ENCODE data around the gene LEFTY1.
"Not testable (repeated sequence)": the region's sequence is repeated elsewhere in the genome, so short reads cannot be mapped to it uniquely, and the experiment has no call there.

LEFTY1 gene

DNA sequence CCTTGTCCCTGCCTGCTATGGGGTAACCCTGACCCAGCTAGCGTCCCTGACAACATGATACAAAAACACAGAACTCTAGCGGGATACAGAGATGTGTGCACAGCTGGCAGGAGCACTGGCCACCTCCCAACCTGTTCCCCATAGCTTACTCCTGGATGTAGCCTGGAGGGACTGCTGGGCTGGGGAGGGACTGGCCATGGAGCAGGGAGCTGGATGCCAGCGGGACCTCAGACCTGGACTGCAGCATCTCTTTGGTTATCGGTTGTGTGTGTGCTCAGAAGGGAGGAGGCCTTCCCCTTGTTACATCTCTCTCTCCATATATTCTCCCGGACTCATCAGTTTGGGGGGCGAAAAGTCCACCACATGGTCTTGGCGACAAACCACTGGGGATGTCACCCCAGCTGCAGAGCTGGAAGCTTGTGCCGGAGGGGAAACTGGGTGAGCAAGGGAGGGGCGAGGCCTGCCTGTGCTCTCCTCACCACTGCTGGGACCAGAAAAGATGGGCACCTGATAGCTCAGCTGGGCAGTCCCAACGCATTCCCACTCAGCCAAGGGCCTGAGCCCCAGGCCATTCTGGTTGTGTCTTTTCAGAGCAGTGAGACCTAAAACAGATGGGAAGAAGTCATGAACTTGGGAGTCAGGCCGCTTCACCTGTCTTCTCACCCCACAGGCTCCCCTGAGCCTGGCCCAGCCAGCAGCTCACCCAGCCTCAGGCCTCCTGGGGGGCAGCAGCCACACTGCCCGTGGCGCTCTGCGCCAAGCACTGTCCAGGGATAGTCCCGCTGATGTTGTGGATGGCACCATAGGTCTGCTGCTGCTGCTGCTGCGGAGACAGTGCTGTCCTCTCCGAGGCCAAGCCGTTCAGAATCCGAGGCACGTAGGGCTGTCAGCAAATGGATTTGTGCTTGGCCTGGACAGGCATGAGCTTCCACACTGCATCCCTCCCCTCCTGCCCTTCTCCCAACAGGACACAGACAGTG, 42.3 kb downstream of the LEFTY1 start:
- no peak for DNase-seq

DNA sequence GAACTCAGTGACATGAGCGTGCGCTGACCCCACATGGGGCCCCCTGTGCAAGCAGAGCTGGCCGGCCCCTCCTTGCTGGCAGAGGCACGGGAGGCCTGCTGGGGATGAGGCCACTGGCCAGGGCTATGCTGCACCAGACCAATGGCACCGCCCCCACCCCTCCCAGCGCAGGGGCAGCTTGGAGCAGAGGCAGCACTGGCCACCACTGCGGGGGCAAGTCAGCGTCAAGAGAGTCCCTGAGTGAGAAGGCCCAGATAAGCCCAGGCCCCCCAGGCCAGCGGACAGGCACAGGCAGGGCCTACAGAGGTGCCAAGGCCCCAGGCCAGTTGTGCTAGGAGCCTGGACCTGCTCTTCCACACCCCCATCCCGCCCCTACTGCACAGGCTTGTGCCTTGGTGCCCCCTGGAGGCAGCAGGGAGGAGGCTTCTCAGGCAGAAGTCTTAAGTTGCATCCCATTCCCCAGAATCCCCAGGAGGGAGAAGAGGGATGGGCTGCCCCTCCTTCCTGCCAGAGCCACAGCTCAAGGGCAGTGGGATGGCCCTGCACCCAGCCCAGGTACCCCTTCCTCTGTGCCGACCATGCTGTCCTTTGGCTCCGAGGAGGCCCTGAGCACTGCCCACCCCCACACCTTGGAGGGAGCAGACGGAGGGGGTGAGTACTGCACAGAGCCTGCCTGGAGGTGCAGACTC, 43.2 kb downstream of the LEFTY1 start:
- peak; percentile 39 for DNase-seq

DNA sequence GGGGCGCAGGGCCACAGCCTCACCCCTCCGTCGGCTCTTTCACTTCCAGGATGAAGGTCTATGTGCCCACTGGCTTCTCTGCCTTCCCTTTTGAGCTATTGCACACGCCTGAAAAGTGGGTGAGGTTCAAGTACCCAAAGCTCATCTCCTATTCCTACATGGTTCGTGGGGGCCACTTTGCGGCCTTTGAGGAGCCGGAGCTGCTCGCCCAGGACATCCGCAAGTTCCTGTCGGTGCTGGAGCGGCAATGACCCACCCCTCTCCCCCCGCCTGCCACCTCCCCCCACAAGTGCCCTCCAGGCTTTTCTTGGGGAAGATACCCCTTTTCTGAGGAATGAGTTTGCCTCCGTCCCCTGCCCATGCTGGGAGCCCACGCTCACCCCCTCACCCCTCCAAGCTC, 43.8 kb downstream of the LEFTY1 start:
- DNase-seq, result no peak

DNA sequence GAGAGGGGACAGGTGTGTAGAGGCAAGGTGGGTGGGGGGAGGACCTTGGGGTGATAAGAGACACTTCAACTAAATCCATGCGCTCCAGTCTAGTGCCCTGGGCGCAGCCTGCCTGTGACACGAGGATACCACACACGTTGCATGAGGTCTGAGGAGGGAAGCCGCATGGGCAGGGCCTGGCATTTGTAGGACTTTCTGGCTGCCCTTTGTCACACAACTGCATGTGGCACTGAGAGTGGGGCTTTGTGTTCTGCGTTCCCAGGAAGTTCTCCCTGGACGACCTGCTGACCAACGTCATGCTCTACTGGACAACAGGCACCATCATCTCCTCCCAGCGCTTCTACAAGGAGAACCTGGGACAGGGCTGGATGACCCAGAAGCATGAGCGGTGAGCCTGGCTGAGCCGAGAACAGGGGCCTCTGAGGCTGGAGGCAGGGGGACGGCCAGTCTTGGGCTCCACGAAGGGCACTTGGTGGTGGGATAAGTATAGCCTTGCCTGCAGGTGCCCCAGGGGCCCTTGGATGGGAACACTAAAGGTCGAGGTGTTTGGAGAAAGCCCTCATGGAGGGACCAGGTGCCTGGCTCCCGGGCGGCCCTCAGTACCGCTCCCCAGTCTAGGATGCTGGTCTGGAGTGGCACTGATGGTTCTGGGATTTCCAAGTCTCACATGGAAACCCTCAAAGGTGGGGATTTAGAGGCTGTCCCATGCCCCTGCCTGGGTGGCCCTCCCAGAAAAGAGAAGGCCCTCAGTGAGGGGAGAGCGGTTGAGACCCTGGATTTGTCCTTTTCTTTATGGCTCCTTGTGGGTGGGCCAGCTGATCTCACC, 44.5 kb downstream of the LEFTY1 start:
- DNase-seq, result no peak

DNA sequence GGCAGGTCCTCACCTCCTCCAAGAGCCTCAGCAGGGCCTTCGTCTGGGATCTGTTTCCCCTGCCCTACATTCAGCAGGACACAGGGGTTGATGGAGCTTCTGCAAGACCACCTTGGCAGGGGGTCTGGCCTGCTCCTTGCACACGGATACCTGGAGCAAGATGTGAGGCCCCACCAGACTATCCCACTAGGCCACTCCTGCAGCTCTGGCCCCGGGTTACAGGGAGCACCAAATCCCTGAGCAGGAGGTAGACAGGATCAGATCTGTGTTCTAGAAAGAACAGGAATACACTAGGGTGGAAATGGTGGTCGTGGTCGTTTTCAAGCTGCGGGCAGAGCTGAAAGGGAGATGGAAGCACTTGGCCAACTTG, 45.5 kb downstream of the LEFTY1 start:
- DNase-seq, result no peak

DNA sequence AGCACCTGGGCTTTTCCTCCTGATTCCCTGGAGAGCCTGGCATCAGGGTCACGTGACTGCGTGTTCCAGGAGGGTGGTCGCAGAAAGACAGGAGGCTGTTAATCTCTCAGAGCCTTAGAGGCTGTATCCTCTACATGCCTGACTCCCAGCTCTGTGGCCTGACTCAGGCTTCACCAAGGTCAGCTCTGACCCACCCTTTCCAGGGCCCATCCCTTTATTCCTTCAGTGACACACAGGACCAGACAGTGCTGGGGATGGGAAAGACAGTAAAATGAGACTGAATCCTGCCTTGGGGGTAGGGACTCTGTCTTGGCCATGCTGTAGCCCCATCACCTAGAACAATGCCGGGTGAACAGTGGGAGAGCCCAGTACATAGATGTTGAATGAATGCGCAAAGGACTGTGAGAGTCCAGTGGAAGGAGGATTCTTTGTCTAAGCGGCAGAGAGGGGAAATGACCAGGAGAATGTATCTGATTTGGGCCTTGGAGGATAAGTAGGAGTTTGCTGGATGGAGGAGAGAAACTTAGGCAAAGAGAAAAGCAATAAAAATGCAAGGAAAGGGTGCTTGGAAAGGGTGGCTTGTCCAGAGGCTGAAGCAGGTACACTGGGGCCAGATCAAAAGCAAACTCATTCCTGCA, 46.0 kb downstream of the LEFTY1 start:
- DNase-seq, result no peak

DNA sequence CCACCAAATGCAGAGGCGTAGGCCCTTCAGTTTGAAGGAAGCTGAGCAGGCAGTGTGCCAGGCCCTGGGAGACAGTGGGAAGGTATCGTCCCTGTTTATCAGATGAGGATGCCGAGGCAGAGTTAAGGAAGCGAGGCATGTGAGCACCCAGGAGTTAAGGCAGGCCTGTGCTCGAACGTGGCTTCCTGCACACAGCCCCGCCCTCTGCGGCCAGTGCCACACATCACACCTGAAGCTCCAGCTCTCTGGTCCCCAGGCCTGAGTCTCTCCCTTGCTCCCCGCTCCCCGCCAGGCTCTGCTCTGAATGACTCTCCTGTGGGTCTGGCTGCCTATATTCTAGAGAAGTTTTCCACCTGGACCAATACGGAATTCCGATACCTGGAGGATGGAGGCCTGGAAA, 46.9 kb downstream of the LEFTY1 start:
- no peak for DNase-seq

DNA sequence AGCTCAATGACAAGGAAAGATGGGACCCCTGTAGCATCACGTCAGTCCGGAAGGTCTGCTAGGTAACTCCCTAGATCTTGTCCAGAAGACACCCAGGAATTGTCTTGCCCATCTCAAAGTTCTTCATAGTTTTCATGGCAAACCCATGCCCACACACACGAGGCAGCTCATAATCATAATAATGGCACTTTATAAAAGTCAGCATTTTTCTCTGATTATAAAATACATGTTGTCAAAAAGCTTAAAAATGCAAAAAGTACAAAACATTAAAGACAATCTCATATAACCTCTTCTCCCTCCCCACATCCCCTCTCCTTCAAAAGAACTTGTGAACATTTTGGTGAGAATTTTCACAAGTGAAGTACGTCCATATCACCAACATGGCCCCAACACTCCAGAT, 48.2 kb downstream of the LEFTY1 start:
- DNase-seq, result no peak

DNA sequence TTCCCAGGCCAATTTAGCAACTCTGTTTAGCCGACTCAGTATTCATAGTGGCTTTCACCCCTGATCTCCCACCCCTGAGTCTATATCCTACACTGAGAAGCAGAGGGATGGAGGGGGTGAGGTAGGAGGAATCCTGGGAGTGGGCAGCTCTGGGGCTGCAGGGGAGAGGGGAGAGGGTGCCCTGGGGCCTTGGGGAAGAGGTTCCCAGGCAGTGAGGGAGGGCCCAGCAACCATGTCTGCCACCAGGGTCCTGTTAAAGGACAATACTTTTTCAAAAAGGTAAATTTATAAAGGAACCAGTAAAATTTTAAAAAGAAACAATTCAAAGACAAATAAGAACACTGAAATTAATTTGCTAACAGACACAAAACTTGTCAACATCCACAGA, 48.7 kb downstream of the LEFTY1 start:
- no peak for DNase-seq

DNA sequence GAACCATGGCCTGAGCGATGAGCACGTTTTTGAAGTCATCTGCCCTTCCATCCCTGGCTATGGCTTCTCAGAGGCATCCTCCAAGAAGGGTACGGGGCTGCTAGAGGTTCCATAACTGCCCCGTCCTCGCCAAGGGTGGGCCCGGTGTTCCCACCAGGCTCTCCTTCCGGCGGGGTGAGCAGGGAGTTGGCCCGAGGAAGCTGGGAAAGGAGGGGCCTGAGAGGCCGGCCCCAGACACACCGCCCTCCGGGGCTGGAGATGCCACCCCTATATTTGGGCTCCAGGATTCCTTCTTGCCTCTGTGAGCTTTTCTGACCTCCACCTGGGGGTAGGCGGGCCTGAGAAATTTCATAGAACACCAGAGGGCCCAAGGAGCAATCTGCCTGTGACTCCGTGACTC, 50.2 kb downstream of the LEFTY1 start:
- no peak for DNase-seq

DNA sequence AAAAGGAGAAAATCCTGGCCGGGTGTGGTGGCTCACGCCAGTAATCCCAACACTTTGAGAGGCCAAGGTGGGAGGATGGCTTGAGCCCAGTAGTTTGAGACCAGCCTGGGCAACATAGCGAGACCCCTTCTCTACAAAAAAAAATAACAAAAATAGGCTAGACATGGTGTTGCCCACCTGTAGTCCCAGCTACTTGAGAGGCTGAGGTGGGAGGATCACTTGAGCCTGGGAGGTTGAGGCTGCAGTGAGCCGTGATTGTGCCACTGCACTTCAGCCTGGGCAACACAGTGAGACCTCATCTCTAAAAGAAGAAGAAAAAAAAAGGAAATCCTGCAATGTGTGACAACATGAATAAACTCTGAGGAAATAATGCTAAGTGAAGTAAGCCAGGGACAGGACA, 52.6 kb downstream of the LEFTY1 start:
- DNase-seq, result not testable (repeated sequence)

Data from stimulated activated CD4-positive, alpha-beta T cell treated with anti-CD3 and anti-CD28 coated beads, Interleukin-4, amount 100 ng/mL, for 24 hours (primary cell).